ENCODE results near the gene KIR3DL2.
"Not testable (repeated sequence)": the region's sequence is repeated elsewhere in the genome, so short reads cannot be mapped to it uniquely, and the experiment has no call there.

KIR3DL2 gene

DNA sequence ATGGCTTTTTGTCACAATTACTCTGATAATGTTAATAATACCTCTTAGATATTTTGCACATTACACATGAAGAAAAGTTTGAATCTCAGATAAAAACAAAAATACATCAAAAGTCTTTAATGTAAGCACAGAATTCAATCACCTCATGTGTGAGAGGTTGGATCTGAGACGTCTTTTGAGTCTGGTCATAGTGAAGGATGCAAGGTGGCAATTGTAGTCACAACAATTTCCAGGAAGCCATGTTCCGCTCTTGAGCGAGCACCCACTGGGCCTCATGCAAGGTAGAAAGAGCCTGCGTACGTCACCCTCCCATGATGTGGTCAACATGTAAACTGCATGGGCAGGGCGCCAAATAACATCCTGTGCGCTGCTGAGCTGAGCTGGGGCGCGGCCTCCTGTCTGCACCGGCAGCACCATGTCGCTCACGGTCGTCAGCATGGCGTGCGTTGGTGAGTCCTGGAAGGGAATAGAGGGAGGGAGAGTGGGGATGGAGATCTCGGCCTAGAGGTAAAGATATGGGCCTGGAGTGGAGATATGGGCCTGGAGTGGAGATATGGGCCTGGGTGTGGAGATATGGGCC lies at the start of gene KIR3DL2:
KIR3DL2 (plus strand) TSS at position 383 of the 580 bp plus-strand sequence; CDS start at position 416, 33 bp downstream.
- peak in 1 of 2 donors; percentile 17 for DNase-seq

DNA sequence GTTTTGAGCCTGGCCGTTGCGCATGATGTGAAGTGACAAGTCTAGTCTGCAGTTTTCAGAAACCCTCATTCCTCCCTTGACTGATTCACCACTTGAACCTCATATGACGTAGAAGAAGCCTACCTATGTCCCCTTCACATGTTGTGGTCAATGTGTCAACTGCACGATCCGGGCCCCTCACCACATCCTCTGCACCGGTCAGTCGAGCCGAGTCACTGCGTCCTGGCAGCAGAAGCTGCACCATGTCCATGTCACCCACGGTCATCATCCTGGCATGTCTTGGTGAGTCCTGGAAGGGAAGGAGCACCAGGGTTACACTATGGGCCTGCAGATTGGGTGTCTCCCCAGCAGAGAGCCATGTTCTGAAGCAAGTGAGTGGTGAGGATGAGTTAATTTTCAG lies 46.8 kb upstream of the KIR3DL2 start, which contains the start of gene KIR2DL4:
KIR2DL4 (plus strand) TSS at position 201 of the 400 bp plus-strand sequence; CDS start at position 243, 42 bp downstream.
- peak in 1 of 2 donors; percentile 30 for DNase-seq

DNA sequence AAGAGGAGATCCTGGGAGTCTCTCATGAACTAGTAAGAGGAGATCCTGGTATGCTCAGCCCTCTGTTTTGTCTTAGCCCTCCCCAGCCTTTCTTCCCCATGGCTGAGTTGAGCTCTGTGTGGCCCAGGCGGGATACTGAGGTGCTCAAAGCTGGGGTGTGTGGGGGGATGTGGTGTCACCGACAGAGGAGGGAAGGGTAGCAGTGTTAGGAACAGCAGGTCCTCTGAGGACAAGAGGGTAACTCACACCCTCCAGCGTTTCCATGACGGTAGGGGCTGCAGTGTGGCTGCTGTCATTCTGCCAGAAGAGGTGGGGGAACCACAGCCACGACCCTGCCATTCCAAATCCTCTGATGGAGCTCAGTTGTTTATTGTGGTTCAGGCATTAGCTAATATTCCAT lies 46.1 kb upstream of the KIR3DL2 start:
- no peak for DNase-seq

DNA sequence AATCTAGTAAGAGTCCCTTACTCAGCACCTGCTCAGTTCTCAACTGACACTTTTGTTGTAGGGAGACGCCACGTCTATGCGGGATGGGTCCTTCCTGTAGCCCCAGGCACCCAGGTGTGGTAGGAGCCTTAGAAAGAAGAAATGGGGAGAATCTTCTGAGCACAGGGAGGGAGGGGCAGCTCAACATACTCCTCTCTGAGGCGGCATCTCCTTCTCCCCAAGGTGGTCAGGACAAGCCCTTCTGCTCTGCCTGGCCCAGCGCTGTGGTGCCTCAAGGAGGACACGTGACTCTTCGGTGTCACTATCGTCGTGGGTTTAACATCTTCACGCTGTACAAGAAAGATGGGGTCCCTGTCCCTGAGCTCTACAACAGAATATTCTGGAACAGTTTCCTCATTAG lies 45.7 kb upstream of the KIR3DL2 start:
- no peak for DNase-seq

DNA sequence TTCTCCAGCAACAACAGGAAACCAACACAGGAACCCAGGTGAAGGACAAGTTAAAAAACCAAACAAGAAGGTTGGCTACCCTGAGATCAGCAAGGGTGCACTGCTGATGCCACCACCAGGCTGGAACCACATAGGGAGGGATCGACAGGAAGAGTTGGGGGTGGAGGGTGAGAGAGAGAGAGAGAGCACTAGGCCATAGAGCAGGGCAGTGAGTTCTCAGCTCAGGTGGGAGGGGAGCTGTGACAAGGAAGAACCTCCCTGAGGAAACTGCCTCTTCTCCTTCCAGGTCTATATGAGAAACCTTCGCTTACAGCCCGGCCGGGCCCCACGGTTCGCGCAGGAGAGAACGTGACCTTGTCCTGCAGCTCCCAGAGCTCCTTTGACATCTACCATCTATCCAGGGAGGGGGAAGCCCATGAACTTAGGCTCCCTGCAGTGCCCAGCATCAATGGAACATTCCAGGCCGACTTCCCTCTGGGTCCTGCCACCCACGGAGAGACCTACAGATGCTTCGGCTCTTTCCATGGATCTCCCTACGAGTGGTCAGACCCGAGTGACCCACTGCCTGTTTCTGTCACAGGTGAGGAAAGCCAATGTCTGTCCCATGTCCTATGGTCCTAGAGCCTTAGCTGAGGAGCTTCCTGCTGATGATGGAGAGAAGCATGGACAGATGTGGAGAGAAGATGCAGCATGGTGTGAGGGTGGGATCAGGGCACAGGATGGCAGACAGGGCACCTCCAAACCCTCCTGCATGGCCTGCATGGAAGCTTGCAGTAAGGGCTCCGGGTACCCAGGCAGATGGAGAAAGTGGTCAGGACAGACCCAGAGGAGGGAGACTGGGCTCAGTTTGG lies 44.4 kb upstream of the KIR3DL2 start:
- no peak for DNase-seq

DNA sequence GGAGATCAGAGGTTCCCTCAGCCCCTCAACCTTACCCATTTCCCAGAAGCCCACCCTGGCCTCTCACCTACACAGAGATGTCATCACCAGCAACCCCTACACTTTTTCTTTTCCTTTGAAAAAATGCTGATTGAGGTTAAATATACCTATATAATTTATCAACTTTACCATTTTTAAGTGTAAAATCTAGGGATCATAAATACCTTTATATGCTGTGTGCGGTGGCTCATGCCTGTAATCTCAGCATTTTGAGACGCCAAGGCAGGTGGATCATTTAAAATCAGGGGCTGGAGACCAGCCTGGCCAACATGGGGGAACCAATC lies 43.8 kb upstream of the KIR3DL2 start:
- DNase-seq = no peak

DNA sequence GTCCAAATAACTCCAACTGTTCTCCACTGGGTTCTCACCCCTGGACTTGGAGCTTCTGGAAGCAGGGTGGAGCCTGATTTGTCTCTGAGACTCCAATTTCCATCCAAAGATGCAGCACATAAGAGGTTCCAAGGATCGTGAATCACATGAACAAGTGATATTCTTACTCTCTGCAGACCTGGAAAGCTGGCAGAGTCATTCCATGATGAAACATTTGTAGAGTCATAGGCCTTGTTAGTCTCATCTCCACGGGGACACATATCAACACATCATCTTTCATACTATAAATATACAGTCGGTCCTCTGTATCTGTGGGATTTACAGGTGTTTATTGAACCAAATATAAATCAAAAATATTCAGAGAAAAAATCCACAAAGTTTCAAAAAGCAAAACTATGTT lies 35.7 kb upstream of the KIR3DL2 start:
- not testable (repeated sequence) for DNase-seq

DNA sequence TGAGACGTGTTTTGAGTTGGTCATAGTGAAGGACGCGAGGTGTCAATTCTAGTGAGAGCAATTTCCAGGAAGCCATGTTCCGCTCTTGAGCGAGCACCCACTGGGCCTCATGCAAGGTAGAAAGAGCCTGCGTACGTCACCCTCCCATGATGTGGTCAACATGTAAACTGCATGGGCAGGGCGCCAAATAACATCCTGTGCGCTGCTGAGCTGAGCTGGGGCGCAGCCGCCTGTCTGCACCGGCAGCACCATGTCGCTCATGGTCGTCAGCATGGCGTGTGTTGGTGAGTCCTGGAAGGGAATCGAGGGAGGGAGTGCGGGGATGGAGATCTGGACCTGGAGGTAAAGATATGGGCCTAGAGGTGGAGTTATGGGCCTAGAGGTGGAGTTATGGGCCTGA lies 34.0 kb upstream of the KIR3DL2 start, which contains the start of gene KIR3DL1:
KIR3DL1 (plus strand) TSS at position 218 of the 400 bp plus-strand sequence.
- not testable (repeated sequence) for DNase-seq

DNA sequence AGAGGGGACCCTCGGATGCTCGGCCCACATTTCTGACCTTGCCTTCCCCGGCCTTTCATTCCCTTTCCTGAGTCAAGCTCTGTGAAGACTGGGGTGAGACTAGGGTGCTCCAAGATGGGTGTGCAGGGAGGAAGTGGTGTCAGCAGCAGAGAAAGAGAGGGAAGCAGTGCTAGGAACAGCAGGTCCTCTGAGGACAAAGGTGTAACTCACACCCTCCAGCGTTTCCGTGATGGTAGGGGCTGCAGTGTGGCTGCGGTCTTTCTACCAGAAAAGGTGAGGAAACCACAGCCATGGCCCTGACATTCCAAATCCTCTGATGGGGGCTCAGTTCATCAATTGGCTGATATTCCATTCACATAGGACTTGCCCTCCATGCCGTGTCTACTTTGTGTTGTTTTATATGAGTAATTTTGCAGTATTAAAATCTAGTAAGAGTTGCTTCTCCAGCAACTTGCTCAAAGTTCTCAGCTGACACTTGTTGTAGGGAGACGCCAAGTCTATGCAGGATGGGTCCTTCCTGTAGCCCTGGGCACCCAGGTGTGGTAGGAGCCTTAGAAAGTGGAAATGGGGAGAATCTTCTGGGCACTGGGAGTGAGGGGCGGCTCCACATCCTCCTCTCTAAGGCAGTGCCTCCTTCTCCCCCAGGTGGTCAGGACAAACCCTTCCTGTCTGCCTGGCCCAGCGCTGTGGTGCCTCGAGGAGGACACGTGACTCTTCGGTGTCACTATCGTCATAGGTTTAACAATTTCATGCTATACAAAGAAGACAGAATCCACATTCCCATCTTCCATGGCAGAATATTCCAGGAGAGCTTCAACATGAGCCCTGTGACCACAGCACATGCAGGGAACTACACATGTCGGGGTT lies 32.3 kb upstream of the KIR3DL2 start:
- DNase-seq = no peak

DNA sequence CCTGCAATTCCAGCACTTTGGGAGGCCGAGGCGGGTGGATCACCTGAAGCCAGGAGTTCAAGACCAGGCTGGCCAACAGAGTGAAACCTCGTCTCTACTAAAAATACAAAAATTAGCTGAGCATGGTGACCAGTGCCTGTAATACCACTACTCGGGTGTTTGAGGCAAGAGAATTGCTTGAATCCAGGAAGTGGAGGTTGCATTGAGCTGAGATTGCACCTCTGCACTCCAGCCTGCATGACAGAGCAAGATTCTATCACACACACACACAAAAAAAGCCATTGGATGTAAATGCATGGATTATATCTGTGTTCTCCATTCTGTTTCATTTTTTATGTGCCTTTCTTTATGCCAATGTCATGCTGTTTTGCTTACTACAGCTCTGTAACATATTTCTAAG lies 25.8 kb upstream of the KIR3DL2 start:
- DNase-seq = not testable (repeated sequence)

DNA sequence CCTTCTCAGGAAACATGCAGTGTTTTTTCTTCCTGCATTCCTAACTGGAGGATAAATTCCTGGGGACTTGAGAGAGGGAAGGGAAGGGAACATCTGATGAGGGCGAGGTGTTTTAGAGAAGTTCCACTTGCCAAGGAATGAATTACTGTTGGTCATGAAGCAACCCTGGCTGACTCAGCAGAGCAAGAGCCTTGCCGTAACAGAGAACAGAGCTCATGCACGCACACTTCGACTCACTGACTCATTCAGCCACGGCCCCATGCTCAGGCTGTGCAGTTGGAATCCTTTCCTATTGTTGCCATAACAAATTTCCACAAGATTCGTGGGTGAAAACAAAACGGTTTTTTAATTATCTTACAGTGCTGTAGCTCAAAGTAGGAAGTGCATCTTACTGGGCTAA lies 24.9 kb upstream of the KIR3DL2 start:
- DNase-seq = peak in 1 of 2 donors; percentile 73

DNA sequence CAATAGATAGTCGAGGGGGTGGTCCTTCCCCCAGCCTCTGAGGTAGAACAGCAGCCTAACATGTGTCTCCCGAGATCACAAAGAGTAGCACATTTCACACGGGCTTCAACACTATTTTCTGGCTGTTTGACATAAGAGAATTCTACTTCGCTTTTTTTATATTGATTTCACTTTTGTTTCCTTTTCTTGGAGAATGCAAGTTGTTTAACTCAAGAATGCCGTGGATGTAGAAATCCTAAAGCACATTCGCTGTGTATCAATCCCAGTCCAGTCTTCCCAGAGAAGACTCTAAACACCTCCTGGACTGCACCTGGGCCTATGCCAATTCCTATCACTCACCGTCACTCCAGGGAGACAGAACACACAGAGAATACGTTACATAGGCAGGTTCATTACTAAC lies 22.2 kb upstream of the KIR3DL2 start:
- not testable (repeated sequence) for DNase-seq

DNA sequence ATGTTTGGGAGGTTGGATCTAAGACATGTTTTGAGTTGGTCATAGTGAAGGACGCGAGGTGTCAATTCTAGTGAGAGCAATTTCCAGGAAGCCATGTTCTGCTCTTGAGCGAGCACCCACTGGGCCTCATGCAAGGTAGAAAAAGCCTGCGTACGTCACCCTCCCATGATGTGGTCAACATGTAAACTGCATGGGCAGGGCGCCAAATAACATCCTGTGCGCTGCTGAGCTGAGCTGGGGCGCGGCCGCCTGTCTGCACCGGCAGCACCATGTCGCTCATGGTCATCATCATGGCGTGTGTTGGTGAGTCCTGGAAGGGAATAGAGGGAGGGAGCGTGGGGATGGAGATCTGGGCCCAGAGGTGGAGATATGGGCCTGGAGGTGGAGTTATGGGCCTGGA lies 17.7 kb upstream of the KIR3DL2 start, which contains the start of gene KIR2DS4:
KIR2DS4 (plus strand) TSS at position 181 of the 400 bp plus-strand sequence.
- DNase-seq = not testable (repeated sequence)

DNA sequence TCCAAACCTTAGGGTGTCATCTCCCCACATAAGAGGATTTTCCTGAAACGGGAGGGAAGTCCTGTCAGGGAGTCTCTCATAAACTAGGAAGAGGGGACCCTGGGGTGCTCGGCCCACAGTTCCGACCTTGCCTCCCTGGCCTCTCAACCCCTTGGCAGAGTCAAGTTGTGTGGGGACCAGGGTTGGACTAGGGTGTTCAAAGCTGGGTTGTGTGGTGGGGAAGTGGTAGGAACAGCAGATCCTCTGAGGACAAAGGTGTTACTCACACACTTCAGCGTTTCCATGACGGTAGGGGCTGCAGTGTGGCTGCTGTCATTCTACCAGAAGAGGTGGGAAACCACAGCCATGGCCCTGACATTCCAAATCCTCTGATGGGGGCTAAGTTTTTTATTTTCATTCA lies 15.1 kb upstream of the KIR3DL2 start:
- DNase-seq = not testable (repeated sequence)

DNA sequence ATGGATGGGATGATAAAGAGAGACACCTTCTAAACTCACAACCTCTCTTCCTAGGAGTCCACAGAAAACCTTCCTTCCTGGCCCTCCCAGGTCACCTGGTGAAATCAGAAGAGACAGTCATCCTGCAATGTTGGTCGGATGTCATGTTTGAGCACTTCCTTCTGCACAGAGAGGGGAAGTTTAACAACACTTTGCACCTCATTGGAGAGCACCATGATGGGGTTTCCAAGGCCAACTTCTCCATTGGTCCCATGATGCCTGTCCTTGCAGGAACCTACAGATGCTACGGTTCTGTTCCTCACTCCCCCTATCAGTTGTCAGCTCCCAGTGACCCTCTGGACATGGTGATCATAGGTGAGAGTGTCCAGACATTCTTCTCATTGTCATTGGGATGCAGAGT lies 12.7 kb upstream of the KIR3DL2 start:
- DNase-seq = peak in 1 of 2 donors; percentile 17

DNA sequence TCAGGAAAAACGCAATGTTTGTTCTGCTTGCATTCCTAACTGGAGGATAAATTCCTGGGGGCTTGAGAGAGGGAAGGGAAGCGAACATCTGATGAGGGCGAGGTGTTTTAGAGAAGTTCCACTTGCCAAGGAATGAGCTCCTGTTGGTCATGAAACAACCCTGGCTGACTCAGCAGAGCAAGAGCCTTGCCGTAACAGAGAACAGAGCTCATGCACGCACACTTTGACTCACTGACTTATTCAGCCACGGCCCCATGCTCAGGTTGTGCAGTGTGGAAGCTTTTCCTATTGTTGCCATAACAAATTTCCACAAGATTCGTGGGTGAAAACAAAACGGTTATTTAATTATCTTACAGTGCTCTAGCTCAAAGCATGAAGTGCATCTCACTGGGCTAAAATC lies 7.1 kb upstream of the KIR3DL2 start:
- not testable (repeated sequence) for DNase-seq

DNA sequence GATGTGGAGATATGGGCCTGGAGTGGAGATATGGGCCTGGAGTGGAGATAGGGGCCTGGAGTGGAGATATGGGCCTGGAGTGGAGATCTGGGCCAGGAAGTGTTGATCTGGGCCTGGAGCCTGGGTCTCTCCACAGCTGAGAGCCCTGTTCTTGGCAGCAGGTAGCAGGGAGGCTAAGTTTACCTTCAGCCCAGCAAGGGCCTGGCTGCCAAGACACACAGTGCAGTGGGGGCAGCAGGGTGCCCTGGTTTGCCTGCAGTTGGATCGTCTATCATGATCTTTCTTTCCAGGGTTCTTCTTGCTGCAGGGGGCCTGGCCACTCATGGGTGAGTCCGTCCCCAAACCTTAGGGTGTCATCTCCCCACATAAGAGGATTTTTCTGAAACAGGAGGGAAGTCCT lies 687 bp downstream of the KIR3DL2 start:
- DNase-seq = no peak

DNA sequence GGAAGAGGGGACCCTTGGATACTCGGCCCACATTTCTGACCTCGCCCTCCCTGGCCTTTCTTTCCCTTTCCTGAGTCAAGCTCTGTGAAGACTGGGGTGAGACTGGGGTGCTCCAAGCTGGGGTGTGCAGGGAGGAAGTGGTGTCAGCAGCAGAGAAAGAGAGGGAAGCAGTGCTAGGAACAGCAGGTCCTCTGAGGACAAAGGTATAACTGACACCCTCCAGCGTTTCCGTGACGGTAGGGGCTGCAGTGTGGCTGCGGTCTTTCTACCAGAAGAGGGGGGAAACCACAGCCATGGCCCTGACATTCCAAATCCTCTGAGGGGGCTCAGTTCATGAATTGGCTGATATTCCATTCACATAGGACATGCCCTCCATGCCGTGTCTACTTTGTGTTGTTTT lies 1.1 kb downstream of the KIR3DL2 start:
- no peak for DNase-seq

DNA sequence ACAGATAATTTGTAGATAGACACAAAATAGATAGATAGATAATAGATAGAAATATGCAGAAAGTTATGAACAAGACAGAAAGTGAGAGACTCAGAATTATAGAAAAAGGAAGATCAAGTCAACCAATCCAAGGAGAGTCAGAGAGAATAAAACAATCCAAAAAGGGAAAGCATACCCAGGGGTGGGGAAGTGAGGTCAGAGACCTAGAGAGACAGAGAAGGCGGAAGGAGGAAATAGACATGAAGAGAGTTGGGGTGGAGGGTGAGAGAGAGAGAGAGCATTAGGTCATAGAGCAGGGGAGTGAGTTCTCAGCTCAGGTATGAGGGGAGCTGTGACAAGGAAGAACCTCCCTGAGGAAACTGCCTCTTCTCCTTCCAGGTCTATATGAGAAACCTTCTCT lies 5.0 kb downstream of the KIR3DL2 start:
- DNase-seq = not testable (repeated sequence)

DNA sequence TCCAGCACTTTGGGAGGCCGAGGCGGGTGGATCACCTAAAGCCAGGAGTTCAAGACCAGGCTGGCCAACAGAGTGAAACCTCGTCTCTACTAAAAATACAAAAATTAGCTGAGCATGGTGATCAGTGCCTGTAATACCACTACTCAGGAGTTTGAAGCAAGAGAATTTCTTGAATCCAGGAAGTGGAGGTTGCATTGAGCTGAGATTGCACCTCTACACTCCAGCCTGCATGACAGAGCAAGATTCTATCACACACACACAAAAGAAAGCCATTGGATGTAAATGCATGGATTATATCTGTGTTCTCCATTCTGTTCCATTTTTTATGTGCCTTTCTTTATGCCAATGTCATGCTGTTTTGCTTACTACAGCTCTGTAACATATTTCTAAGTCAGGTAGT lies 8.2 kb downstream of the KIR3DL2 start:
- not testable (repeated sequence) for DNase-seq

DNA sequence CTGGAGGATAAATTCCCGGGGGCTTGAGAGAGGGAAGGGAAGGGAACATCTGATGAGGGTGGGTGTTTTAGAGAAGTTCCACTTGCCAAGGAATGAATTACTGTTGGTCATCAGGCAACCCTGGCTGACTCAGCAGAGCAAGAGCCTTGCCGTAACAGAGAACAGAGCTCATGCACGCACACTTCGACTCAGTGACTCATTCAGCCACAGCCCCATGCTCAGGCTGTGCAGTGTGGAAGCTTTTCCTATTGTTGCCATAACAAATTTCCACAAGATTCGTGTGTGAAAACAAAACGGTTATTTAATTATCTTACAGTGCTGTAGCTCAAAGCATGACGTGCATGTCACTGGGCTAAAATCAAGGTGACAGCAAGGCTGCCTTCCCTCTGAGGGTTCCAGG lies 9.2 kb downstream of the KIR3DL2 start:
- peak in 1 of 2 donors; percentile 64 for DNase-seq

DNA sequence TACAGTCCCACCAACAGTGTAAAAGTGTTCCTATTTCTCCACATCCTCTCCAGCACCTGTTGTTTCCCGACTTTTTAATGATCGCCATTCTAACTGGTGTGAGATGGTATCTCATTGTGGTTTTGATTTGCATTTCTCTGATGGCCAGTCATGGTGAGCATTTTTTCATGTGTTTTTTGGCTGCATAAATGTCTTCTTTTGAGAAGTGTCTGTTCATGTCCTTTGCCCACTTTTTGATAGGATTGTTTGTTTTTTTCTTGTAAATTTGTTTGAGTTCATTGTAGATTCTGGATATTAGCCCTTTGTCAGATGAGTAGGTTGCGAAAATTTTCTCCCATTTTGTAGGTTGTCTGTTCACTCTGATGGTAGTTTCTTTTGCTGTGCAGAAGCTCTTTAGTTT lies 13.2 kb downstream of the KIR3DL2 start:
- DNase-seq = not testable (repeated sequence)

DNA sequence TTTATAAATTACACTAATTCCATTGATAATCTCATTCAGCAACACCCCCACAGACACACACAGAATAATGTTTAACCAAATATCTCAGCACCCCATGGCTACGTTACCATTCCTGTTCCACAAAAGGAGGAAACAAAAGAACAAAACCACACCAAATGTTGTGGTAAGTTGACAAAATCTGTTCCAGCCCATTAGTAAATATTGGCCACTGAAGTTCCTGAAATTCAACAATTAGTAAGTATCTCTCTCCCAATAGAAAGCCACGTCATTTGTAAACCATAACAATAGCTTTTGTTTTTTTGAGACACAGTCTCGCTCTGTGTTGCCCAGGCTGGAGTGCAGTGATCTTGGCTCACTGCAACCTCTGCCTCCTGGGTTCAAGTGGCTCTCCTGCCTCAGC lies 21.5 kb downstream of the KIR3DL2 start:
- no peak for DNase-seq

All from CD4-positive, alpha-beta T cell treated with Interleukin-1 beta for 1 hour (primary cell).